NCI-H82 treated with DMSO at 0.1 percent for 48 hours (cell line): ENCODE data around the gene ATP5IF1.
A peak's percentile ranks its signal among the peaks of the same experiment; 100 is the strongest.

ENCODE experiments used
- DNase-seq: peaks from one replicate; lab custom pipeline; 2025; ENCODE audit not compliant: unreplicated experiment; lab: John Stamatoyannopoulos, UW

ATP5IF1 gene

DNA sequence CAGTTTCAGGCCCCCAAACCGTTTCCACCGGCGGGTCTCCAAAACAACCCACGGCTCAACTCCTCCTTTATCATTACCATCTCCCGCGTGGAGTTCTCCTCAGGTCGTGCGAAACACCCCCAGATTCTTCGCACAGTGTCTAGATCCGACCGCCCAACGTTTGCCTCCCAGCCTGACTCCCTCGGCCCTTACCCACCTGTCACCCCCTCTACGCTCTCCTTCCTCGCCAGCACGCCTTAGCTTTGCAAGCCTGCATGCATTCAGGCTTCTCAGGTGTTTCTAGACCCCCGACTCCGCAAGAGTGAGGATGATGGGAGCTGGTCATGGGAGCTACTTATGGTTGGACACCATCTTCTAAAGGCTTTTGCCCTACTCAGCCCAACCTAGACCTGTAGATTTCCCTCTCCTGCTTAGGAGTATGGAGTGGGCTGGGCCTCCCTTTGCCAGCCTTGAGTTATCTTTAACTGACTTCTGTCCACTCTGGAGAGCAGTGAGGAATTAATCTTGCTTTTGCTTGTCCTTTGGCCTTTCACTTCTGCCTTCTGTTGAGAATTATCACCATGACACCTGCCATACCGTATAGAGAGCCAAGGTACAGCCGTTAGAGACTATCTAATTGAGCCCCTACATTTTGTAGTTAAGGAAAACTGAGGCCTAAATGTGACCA lies 865 bp downstream of the ATP5IF1 start:
- no peak for DNase-seq

DNA sequence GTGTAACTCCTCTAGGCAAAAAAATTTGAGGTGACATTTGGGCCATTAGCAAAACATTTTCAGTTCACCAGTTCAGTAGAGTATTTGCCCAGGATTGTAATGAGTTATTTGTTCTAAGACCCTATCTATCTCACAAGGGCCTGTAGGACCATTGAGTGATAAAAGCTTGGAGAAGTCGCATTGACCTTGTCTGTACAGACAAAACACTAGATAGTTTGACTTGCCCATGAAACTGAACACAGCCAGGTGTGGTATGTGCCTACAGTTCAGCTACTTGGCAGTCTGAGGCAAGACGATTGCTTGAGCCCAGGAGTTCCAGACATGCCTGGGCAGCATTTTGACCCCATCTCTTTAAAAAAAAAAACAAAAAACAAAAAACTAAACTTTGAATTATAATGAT lies 3.1 kb downstream of the ATP5IF1 start:
- no peak for DNase-seq

DNA sequence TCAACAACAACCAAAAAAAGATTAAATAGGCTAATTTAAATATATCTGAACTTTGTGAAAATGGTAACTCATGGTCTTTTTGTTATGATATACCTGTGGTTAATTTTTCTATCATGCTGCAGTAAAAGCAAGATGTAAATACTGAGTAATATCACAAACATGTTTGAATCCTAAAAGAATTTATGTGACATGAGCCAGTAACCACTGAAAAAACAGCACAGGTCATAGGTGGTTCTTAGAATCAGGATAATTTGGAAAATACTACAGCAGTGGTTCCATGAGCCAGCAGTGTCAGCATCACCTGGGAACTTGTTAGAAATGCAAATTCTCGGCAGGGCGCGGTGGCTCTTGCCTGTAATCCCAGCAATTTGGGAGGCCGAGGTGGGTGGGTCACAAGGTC lies 4.1 kb downstream of the ATP5IF1 start:
- DNase-seq: no peak

DNA sequence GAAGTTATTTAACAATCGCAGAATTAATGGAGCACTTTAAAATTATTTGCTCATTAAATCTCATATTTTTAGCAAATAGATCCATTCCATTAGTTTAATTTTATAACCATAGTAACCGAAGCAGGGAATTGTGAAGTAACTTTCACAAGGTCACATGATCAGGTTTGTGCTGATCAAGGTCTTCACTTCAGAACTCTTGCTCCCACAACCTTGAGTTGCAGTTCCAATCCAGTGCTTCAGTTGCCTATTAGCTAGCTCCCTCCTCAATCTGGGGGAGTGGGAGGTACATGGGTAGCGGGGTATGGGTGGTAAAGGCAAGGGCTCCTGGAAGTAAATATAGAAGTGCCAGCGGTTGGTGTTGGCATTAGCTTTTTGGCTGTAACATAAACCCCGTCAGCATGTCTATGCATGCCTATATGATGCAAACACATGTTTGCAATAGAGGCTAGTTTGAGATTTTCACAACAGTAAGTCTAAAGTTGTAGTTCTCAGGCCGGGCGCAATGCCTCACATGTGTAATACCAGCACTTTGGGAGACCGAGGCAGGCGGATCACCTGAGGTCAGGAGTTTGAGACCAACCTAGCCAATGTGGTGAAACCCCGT lies 5.8 kb downstream of the ATP5IF1 start:
- no peak for DNase-seq

- DNase-seq: no peak
These were observed 7.9 kb downstream of the ATP5IF1 start for GRCh38 chr1:28243685-28244311.

GRCh38 chr1:28244549-28245251 lies 8.8 kb downstream of the ATP5IF1 start:
- DNase-seq: no peak

GRCh38 chr1:28246427-28246832 lies 10.5 kb downstream of the ATP5IF1 start:
- no peak for DNase-seq

DNA sequence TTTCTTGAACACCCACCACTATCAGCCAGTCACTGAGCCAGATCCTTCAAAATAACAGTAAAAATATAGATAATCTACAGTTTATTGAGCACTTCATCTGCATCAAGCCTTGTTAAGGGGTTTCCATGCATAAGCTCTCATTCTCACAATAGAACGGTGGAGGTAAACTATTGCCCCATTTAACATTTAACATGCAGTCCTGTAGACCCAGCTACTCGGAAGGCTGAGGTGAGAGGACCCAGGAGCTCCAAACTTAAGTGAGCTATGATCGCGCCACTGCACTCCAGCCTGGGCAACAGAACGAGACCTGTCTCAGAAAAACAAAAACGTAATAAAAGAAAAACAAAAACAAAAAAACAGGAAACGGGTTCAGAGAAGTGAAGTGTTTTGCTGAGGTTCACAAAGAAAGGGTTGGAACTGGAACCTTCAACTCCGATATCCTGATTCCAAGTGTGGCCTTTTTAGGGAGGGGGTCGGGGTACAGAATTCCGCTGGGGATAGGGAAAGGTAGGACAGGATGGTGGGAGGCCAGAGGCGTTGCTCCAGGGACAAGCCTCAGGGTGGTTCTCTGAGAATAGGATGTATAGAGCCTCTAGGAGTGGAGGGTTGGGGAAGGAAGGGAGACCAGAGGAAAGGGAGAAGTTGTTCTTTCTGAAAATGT lies 11.8 kb downstream of the ATP5IF1 start:
- DNase-seq: no peak

DNA sequence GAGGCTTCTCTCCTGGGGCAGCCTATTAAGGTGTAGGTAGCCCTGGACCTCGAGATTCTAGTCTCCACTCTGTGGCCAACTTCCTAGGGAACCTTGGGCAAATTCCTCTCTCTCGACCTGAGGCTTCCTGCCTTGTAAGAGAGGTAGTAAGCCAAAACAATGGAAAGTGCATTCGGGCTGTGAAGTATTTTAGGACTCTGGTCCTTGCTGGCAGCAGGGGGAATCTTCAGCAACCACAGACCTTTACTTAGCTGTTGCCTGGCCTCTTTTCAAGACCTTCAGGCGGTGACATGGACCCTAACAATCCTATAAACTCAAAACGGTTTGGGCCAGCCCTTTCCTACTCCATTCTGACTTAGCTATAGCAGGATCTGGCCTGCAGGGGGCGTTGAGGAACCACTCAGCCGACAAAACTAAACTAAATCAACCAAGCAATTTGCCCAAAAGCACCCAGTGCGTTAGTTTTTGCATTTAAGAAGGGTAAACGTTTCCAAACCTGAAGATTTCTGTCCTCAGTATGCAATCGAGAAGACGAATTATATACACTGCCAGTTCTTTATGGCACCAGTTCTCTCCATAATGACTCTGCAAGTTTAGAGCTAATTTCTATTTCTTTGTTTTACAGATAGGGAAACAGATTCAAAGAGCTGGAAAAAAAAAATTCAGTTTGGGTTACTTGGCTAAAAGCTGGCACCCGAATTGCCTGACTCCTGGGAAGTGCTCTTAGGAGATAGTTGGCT lies 12.5 kb downstream of the ATP5IF1 start:
- peak; percentile 61 for DNase-seq

DNA sequence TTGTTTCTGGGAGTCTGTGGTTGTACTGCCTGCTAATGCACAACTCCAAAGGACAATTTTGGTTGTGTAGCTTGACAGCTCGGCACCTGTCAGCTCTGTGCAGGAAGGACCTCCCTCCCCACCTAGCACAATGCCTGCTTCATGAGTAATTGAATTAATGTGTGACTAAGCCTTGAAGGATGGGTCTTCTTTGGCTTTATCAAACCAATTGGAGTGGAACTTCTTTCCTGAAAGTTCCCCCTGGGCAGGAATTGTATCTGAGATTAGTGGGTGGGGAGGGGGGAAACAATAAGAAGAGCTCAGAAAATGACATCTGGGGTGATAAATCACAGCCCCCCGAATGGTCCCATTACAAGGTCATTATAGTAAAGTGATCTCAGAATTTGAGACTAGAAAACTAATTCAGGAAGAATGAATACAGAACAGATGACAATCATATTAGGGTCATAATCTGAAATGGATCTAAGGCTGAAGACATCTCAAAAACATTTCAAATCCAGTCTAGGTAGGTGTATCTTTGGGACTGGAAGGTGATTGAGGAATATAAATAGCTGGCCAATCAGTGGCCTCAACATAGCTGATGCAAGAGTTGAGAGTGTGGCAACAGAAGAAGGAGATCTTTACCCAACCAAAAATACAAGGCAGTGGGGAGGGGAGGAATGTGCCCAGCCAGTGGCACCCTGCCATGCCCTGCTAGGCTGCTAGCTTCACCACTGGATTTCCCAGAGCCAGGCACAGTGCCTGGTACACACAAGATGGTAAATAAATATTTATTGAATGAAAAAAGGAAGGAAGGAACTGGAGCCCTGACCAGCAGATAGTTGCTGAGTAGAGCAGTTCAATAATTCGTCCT lies 13.3 kb downstream of the ATP5IF1 start:
- DNase-seq: peak; percentile 87

- no peak for DNase-seq
These were observed 14.0 kb downstream of the ATP5IF1 start for GRCh38 chr1:28249866-28250295.

GRCh38 chr1:28256197-28256827 lies 20.4 kb downstream of the ATP5IF1 start:
- DNase-seq: no peak

- DNase-seq: no peak
These were observed 21.8 kb downstream of the ATP5IF1 start for GRCh38 chr1:28257736-28258135.

DNA sequence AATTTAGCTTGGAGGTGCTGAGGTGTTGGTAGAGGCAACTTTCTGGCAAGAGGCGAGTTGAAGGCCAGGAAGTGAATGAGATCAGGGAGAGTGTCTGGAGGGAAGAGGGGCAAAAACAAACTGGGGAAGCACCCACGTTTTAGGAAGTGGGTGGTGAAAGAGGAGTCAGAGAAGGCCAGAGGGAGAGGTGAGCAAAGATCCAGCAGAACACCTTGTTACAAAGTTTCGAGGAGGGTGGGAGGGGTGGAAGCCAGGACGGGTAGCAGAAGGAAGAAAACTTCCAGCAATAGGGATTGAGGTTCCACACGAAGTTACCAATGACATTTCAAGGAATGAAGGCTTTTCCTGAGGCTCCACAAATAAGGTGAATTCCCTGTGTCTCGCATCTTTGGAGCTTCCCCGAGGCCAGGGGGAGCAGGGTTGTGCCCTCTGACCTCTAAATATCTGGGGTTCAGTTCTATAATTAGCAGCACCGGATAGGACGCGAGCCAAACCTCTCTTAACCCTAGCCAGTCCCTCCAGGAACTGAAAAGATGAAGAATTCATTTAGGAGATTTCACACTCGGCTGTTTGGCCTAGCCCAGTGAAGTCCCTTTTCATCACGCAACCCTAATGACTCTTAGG lies 22.8 kb downstream of the ATP5IF1 start:
- no peak for DNase-seq

DNA sequence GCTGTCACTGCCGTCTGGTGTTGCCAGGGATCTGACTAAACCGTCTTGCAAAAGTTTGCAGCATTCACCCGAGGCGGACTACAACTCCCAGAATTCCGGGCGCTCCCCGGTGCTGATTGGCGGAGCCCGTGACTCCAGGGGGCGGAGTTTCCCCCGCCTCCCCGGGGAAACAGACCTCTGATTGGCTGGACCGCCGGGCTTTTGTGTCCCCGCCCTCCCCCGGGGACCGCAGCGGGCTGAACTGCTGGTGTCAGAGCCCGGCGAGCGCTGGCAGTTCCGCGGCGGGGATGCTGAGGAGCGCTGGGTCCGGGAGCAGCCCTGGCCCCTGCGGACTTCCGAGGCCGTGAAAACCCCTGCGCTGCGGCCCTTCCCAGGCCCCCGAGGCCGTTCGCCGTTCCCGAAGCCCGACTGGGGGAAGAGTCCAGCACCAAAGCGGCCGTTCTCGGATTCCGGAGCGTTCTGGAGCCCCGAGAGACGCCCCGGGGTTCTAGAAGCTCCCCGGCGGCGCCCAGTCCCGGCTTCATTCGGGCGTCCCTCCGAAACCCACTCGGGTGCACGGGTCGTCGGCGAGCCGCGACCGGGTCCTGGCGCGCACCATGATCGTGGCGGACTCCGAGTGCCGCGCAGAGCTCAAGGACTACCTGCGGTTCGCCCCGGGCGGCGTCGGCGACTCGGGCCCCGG lies 23.5 kb downstream of the ATP5IF1 start, which contains the start of gene SESN2:
Gene SESN2 (plus strand): TSS at position 267 of the 682 bp plus-strand sequence. CDS start 330 bp downstream, at position 597.
- DNase-seq: peak; percentile 93

GRCh38 chr1:28259934-28260802 lies 24.2 kb downstream of the ATP5IF1 start:
- DNase-seq: peak; percentile 18

GRCh38 chr1:28260803-28261174 lies 24.9 kb downstream of the ATP5IF1 start:
- no peak for DNase-seq
